HG03354 (cell line): Measurements from ENCODE around the gene COL4A2.

ENCODE experiments used
- ATAC-seq: cut with Tn5 transposase; IDR thresholded peaks from one replicate; pipeline ENCODE4 v1.9.1; 2021; ENCODE audit warnings: mild to moderate bottlenecking; ENCODE audit not compliant: unreplicated experiment, poor library complexity, severe bottlenecking

The COL4A2 gene

DNA sequence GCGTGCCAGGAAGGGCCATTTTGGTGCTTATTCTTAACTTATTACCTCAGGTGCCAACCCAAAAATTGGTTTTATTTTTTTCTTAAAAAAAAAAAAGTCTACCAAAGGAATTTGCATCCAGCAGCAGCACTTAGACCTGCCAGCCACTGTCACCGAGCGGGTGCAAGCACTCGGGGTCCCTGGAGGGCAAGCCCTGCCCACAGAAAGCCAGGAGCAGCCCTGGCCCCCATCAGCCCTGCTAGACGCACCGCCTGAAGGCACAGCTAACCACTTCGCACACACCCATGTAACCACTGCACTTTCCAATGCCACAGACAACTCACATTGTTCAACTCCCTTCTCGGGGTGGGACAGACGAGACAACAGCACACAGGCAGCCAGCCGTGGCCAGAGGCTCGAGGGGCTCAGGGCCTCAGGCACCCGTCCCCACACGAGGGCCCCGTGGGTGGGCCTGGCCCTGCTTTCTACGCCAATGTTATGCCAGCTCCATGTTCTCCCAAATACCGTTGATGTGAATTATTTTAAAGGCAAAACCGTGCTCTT is 205.2 kb downstream of the COL4A2 start:
- no peak for ATAC-seq

DNA sequence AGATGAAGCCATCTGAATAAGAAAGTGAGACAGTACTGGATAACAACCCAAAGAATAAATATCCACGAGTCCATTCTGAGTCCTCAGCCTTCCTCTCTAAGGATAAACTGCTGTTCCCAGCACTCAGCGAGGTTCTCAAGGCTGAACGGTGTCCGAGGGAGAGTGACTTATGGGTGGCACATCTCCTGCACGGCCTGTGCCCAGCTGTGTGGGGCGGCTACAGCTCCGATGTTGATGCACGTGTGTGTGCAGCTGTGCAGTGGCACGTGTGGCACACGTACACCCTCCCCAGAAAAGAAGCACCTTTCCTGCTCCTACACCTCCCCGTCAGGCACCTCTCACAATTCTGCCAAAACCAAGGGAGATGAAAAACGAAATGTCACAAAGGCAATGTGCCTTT is 209.4 kb downstream of the COL4A2 start:
- ATAC-seq: no peak

DNA sequence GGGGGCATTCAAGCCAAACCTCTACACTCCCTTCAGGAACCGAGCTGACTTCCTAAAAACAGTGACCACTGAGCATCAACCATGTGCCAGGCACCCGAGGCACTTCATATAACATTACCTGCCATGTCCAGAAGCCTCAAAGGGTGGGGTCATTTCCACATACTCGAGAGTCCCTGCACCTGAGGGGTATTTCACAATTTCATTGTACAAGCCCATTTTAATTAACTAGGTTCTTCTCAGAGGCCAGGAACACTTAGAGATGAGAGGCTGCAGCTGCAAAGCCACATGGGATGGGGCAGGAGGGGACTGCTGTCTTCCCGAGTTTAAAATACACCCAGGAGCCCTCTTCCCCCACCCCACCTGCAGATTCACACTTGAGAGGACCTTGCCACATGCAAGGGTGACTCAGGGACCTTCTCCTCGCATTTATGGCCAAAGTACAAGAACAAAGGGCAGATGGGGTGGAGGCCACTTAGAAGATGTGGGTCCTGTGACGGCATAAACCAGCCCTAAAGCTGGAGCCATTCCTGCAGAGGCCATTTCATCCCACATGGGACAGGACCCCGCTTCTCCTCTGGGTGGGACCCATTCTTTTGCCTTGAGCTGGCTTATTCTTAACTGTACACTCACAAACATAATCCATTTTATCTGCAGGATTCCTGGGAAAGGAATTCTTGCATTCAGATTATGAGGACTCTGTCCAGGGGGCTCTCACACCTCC is 210.6 kb downstream of the COL4A2 start:
- ATAC-seq: no peak

DNA sequence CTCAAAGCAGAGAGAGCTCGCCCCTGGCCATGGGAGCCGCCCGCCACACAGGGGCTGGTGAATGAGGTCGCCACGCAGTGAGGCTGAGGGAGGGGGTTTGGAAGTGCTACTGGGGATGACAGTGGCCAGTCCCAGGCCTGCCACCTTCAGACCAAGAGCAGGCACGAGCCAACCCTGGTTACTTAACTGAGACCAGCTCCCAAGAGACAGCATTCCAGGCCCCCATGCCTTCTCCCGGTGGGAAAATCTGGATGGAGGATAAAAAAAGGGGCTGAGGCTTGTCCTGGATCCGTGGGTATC is 211.1 kb downstream of the COL4A2 start:
- ATAC-seq: no peak

DNA sequence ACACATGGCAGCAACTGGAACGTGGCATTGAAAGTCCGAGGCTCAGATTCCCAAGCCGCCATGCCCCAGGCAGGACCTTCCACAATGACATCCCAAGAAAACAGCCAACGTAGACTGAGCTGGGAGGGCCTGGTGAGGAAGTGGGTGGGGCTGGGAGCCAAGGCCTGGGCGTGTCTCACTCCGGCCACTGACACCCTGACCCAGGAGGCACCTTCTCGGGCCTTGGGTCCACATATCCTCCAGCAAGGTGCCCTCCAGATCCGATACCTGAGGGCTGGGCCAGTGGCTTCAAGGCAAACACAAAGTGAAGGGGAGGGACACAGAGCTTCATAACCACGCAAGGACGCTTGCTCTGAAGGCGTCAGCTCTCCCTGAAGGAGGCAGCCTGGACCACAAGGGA is 211.5 kb downstream of the COL4A2 start:
- ATAC-seq: no peak

DNA sequence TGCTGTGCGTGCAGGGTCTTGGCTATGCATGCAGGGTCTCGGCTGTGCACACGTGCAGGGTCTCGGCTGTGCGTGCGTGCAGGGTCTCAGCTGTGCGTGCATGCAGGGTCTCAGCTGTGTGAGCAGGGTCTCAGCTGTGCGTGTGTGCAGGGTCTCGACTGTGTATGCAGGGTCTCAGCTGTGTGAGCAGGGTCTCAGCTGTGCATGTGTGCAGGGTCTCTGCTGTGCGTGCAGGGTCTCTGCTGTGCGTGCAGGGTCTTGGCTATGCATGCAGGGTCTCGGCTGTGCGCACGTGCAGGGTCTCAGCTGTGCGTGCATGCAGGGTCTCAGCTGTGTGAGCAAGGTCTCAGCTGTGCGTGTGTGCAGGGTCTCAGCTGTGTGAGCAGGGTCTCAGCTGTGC is 212.0 kb downstream of the COL4A2 start:
- ATAC-seq: no peak

DNA sequence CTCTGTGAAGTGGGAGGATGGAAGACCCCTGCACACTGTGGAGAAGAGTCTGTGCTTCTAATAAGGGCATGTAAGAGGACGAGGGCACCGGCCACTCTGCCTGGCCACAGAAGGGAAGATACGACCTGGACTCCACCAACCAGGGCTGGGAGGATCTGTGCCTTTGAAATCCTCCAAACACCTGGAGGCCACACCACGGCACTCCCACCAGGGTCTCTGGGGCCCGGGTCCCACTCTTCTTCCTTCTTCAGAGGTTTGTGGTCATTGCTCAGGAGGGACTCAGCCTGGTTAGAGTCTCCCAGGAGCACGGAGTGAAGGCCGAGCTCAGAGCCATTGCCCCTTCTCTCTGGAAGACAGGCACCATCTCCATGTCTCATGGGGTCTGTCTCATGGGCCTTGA is 212.4 kb downstream of the COL4A2 start:
- no peak for ATAC-seq

DNA sequence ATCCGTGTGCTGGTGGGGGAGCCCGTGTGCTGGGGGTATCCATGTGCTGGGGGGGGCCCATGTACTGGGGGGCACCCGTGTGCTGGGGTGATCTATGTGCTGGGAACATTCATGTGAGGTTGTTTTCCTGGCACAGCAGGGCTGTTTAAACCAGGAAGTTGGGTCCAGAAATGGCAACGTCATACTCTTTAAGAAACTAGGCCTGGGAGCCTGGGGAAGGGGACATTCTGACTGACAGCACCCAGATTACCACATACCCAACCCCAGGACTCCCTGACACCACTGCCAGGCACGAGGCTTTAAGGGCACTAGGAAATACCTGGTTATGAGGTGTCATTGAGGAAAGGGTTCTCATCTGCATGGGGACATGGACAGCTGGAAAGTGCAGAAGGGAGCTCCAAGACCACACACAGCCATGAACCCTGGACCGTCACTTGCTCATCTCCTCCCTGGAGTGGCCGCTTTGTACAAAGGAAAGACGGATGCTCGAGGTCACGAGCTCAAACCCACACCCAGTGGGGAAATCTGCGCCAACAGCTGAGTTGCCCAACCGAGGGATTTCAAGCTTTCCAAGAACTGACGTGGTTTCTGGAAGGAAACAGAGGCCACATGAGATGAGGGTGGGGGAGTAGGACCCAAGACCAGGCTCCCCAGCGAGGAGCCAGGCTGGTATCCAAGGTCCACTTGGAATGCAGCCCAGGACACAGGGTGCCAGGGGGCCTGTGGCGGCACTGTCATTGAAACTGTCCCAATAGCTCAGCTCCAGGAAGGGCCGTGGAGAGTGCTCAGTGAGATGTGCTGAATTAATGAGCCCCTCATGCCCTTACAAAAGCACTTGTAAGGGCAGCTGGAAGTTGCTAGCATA is 213.6 kb downstream of the COL4A2 start:
- no peak for ATAC-seq

DNA sequence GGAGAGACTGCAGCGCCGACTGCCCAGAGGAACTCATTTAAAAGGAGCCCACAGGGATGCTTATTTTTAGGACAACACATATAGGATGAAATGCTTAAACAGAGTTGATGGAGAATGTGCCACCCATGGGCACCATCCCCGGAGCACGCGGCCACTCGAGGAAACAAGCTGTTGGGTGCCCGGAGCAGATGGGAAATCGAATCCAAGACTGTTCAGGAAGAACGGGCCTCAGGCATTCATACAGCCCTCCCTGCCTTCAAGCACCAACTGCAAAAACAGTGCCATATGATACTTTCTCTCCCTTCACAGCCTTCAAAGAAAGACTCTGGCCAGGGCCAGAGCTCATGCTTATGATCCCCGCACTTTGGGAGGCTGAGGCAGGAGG is 214.2 kb downstream of the COL4A2 start:
- ATAC-seq: no peak

DNA sequence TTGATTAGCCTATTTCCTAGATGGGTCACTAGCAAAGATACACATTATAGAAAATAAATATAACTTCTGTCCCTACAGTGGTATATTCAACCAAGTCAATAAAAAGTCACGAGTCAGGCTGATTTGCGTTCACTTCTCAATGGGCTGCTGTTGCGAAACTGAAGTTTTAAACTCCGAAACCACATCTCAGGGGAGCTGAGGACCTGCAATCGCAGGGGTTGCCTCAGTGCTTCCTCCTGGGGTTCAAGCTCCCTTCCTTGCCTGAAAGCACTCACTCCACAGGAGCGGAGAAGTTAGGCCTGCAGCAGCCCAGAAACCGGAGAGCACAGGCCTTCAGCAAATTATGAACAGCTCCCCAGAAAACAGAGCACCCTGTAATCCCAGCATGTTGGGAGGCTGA is 214.9 kb downstream of the COL4A2 start:
- ATAC-seq: peak; percentile 50

DNA sequence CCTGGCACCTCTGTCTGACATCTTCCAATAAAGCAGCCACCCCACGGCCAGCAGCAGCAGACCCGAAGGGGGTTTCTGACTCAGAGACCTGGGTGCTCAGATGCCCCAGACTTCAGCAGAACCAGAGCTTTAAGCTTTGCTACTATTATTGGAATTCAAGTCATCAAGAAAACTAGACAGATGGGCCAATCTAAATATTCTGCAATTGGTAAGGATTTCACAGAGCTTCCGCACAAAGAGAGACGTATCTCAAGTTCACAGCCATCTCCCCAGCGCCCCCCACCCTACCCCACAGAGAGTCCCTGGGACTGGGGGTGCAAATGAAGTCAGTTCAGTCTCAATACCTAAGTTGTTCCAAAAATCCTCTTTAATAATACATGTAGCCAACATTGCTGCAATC is 215.6 kb downstream of the COL4A2 start:
- ATAC-seq: no peak

DNA sequence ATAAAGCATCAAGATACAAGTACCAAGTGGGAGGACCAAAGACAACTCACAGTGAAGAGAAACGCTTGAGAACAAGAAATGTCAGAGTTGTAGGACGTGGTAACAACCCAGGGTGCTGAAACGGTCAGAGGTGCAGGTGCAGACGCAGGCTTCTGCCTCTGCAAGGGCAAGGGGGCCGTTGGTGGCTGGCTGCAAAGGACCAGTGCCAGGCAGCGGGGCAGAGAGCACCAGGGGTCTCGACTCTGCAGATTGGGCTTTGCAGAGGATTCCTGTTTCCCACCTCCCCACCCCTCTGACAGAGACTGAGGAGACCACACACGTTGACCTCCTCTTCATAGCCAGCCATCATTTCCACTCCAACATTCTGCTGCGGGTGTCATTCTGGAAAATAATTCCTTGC is 216.1 kb downstream of the COL4A2 start:
- ATAC-seq: no peak

DNA sequence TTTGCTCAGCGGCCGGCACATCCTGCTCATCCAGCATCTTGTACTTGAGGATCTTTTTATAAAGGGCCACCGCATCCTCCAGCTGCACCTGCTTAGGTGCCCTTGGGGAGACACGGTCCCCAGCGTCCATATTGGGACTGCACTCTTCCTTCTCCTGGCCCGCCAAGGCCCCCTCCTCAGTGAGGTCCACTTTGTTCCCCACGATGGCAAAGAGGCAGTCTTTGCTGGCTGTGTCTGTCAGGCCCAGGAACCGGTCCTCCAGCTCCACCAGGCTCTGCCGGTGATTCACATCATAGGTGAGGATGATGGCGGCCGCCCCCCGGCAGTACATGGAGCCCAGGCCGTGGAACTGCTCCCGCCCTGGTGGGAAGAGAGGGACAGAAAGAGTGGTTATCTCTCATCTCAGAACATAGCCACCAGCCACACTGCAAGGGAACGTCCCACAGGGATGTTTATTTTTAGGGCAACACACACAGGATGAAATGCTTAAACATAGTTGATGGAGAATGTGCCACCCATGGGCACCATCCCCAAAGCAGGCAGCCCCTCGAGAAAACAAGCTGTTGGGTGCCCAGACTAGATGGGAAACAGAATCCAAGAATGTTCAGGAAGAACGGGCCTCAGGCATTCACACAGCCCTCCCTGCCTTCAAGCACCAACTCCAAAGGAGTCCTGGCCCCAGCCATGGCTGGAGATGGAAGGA is 216.9 kb downstream of the COL4A2 start:
- no peak for ATAC-seq

DNA sequence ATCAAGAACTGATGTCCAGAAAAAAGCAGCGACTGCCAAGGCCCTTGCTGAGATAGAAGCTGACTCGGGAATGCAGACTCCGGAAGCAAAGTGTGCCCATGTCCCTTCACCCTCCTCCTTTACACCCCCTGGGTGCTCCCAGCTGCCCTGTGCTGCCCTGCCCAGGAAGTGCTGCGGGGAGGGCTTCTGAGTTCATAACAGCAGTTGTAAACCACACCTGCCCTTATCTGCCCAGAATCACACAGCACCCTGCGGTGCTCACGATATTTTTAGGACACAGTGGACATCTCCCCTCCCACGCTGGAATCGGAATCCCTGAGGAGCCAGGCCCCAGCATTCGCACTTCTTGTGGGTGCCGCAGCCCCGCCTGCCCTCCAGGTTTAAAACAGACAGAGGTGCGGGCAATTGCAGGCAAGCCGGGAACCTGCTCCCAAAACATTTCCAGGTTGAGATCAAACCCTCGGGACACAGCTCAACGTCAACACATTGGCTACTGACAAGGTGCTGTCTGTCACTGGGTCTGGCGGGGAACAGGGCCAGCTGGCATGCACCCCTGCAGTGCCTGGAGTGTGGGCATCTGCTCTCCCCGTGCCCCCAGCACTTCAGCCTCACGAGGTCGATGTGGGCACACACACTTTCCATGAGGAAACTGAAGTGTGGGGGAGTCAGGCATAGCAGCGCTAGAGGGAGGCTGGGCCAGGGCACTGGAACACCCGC is 217.6 kb downstream of the COL4A2 start:
- no peak for ATAC-seq

DNA sequence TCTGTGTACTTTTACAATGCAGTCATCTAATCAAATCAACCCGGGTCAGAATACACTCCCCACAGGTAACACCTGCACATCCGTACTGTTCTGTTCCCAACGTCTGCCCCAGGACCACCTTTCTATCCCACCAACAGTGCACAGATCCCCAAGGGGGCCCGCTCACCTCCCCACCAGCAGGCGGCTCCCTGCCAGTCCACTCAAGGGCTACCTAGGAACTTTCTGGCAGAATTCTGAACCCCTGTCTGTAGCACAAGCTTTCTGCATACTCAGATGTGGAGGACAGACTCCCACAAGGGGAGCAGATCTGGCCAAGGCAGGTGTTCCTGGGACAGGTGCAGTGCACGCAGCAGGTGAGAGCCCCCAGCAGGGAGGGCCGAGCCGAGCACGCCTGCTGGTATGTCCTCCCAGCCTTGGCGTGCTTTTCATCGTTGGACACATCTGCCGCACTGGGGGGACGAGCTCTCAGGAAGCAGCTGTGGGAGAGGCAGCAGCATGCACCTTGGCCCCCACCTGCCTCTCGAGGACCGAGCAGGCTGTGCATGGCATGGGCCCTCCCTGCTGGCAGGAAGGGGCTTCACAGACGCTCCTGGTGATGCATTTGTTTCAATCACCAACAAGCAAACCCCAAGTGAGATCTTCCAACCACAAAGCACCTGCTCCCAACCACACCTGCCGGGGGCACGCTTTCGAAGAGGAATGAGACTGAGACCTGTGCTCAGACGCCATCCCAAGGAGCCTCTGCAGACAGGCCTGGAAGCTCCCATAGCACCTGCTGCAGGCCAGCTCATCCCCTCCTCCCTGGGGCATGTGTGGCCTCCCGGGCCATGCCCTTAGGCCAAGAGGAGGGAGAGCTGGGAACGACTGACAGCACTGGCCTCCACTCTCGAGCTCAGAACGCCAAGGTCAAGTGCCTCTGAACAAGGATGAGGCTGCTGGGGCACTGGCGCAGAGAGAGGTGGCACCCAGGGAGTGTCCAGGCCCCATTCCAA is 218.5 kb downstream of the COL4A2 start:
- peak; percentile 85 for ATAC-seq

DNA sequence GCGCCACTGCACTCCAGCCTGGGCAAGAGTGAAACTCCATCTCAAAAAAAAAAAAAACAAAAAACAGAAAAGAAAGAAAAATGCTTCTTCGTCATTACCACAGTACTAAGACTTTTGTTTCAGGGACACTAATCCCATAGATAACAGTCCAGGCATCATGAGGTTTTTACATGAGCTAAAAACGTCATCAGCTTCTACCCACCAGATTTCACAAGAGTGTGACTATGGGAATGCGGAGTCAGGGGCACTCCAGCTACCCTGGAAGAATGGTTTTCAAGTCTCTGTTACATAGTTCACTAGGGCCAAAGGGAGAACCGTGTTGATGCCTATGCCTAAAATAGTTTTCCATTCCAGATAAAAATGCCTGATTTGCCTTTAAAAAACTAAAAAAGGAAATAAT is 221.3 kb downstream of the COL4A2 start:
- no peak for ATAC-seq

DNA sequence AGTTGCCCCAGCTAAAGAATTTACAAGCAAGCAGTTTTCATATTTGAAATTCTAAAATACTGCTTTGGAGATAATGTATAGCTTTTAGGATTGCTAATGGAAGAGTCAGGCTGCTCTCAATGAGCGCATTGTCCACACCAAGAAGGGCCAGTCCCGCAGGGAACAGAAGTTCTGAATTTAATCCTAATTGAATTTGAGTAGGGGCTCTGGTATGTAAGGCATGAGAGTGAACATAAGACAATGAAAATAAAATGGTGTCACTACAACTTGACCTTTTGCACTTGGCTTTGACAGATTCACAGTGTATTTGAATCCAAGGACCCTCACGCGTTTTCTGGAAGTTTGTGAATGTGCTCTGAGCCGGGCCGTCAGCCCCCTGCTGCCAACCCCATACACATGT is 221.8 kb downstream of the COL4A2 start:
- no peak for ATAC-seq

DNA sequence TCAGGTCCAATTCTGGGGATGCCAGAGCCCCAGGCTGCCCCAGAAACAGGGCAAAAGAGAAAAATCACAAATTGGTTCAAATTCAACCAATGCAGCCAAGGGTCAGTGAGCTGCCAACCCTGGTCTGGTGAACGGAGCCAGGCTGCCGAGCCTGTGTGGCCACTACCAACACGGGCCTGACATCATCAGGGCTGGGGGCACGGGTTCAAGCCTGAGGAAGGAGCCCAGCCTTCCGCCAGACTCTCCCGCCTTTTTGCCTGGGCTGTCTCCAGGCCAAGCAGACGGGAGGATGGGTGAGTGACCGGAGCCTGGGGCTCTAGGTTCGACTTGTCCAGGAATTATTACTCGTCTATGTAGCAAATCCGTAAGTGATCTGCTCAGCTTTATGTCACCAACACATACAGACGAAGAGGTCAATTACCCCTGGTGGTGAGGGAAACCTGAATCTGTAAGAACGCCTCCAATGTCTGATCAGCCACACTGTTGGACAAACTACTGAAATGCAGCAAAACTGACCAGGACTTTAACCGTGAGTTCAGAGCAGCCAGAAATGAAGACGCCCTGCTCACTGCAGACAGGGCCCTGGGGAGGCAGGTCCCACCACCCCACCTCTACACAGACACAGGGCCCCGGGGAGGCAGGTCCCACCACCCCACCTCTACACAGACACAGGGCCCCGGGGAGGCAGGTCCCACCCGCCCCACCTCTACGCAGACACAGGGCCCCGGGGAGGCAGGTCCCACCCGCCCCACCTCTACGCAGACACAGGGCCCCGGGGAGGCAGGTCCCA is 222.6 kb downstream of the COL4A2 start:
- no peak for ATAC-seq
